Activated T-helper 2 cell treated with anti-CD3 and anti-CD28 coated beads, Interferon-gamma antibody, Interleukin-2, Interleukin-4, amounts not matched to agents 10 μg/mL and 5 μg/mL and 100 μg/mL, durations not matched to agents 14 hours and 24 hours and 36 hours (primary cell): Measurements from ENCODE around the gene PAIP2. TPM values are rescaled to one million over a fixed set of nuclear protein-coding genes. Genes with fewer than 3 reads are reported as not detected.
"Not testable (repeated sequence)": the region's sequence is repeated elsewhere in the genome, so short reads cannot be mapped to it uniquely, and the experiment has no call there.

Experiments used
- DNase-seq: peaks from one replicate; pipeline ENCODE4 v3.0.0; 2021; ENCODE audit warnings: low spot score
- H3K27ac Mint-ChIP-seq: one replicate; pipeline ENCODE4 v1.8.0; 2021; ENCODE audit warnings: mixed read lengths
- H3K27me3 Mint-ChIP-seq: one replicate; pipeline ENCODE4 v1.8.0; 2021; ENCODE audit warnings: low read depth, mixed read lengths
- H3K36me3 Mint-ChIP-seq: one replicate; pipeline ENCODE4 v1.8.0; 2021; ENCODE audit warnings: low read depth, mixed read lengths
- H3K4me1 Mint-ChIP-seq: one replicate; pipeline ENCODE4 v1.8.0; 2021; ENCODE audit warnings: low read depth, mixed read lengths
- H3K4me3 Mint-ChIP-seq: one replicate; pipeline ENCODE4 v1.8.0; 2021; ENCODE audit warnings: low read depth, mild to moderate bottlenecking, moderate library complexity, mixed read lengths
- H3K9me3 Mint-ChIP-seq: one replicate; pipeline ENCODE4 v1.8.0; 2021; ENCODE audit warnings: mixed read lengths
- intact Hi-C: fragments of 100-400 bp; cut with micrococcal nuclease; formaldehyde crosslinking; loops from one replicate; pipeline ENCODE4 v1.15.1; 2023
- total RNA-seq: library from RNA; stranded (reverse); gene quantifications from 2 replicates; pipeline ENCODE4 v1.2.3, GENCODE V29; 2022

Gene PAIP2
- total RNA-seq, 1 donor from 2014 or later = 98.2 TPM

GRCh38 chr5:139301808-139302499, 39.7 kb upstream of the PAIP2 start:
- Mint-ChIP-seq H3K27ac (peak overlapping the region; percentile 47), H3K27me3 (no peaks in the 10 kb centered on the region), H3K9me3 (no peaks in the 10 kb centered on the region), H3K4me3 (no peak overlapping the region), H3K4me1 (peaks cover 63% of the 10 kb centered on the region), H3K36me3 (peaks cover 29% of the 10 kb centered on the region)
- DNase-seq = no peak
- intact Hi-C loops = no loop called here

- no peaks in the 10 kb centered on the region for H3K9me3 Mint-ChIP-seq
- H3K27ac Mint-ChIP-seq = peak overlapping the region; percentile 30
- intact Hi-C loops = no loop called here
- H3K36me3 Mint-ChIP-seq = peaks cover 29% of the 10 kb centered on the region
- H3K4me1 Mint-ChIP-seq = peaks cover 61% of the 10 kb centered on the region
- H3K27me3 Mint-ChIP-seq = no peaks in the 10 kb centered on the region
- no peak for DNase-seq
- H3K4me3 Mint-ChIP-seq = no peak overlapping the region
Measured at GRCh38 chr5:139304391-139305324, 37.0 kb upstream of the PAIP2 start.

- no peak overlapping the region for H3K4me3 Mint-ChIP-seq
- intact Hi-C loops = no loop called here
Measured at GRCh38 chr5:139306197-139306596, 35.5 kb upstream of the PAIP2 start.

GRCh38 chr5:139306628-139307379, 34.9 kb upstream of the PAIP2 start:
- Mint-ChIP-seq H3K27ac (peak overlapping the region; percentile 81), H3K9me3 (no peaks in the 10 kb centered on the region), H3K27me3 (no peaks in the 10 kb centered on the region), H3K36me3 (peaks cover 30% of the 10 kb centered on the region), H3K4me3 (no peak overlapping the region), H3K4me1 (peaks cover 65% of the 10 kb centered on the region)
- DNase-seq = no peak
- intact Hi-C loops = no loop called here

More at GRCh38 chr5:139306197-139306596, 35.5 kb upstream of the PAIP2 start:
- Mint-ChIP-seq H3K9me3 (no peaks in the 10 kb centered on the region), H3K27ac (peak overlapping the region; percentile 81), H3K36me3 (peaks cover 33% of the 10 kb centered on the region), H3K4me1 (peaks cover 67% of the 10 kb centered on the region), H3K27me3 (no peaks in the 10 kb centered on the region)
- DNase-seq = no peak

- peaks cover 30% of the 10 kb centered on the region for H3K36me3 Mint-ChIP-seq
- DNase-seq = no peak
- intact Hi-C loops = loop anchor here (2.0 kb wide), 1 partner anchor 14 kb away; no protein-coding TSS in a partner anchor
Measured at GRCh38 chr5:139308797-139309196, 32.9 kb upstream of the PAIP2 start.

GRCh38 chr5:139310715-139311186, 30.9 kb upstream of the PAIP2 start:
- Mint-ChIP-seq H3K36me3 (peaks cover 44% of the 10 kb centered on the region), H3K27ac (peak overlapping the region; percentile 46), H3K4me1 (peaks cover 52% of the 10 kb centered on the region)
- H3K9me3 Mint-ChIP-seq, H3K4me3 Mint-ChIP-seq, DNase-seq, intact Hi-C loops, H3K27me3 Mint-ChIP-seq: not testable (repeated sequence)

More at GRCh38 chr5:139308797-139309196, 32.9 kb upstream of the PAIP2 start:
- Mint-ChIP-seq H3K27me3 (no peaks in the 10 kb centered on the region), H3K27ac (peak overlapping the region; percentile 48), H3K4me3 (no peak overlapping the region), H3K4me1 (peaks cover 57% of the 10 kb centered on the region), H3K9me3 (no peaks in the 10 kb centered on the region)

GRCh38 chr5:139312075-139312474, 29.6 kb upstream of the PAIP2 start:
- Mint-ChIP-seq H3K36me3 (peaks cover 54% of the 10 kb centered on the region), H3K4me3 (no peak overlapping the region), H3K27ac (no peak overlapping the region), H3K27me3 (no peaks in the 10 kb centered on the region), H3K9me3 (no peaks in the 10 kb centered on the region), H3K4me1 (peaks cover 41% of the 10 kb centered on the region)
- DNase-seq = no peak
- intact Hi-C loops = no loop called here

GRCh38 chr5:139314276-139314675, 27.4 kb upstream of the PAIP2 start:
- H3K36me3 Mint-ChIP-seq = peaks cover 53% of the 10 kb centered on the region
- H3K27me3 Mint-ChIP-seq = no peaks in the 10 kb centered on the region
- intact Hi-C loops = no loop called here
- H3K4me3 Mint-ChIP-seq = no peak overlapping the region
- no peak for DNase-seq
- H3K27ac Mint-ChIP-seq = no peak overlapping the region
- no peaks in the 10 kb centered on the region for H3K9me3 Mint-ChIP-seq
- H3K4me1 Mint-ChIP-seq = peaks cover 22% of the 10 kb centered on the region

GRCh38 chr5:139315056-139315615, 26.5 kb upstream of the PAIP2 start:
- peaks cover 15% of the 10 kb centered on the region for H3K4me1 Mint-ChIP-seq
- H3K36me3 Mint-ChIP-seq = peaks cover 56% of the 10 kb centered on the region
- no peak for DNase-seq
- H3K27ac Mint-ChIP-seq = no peak overlapping the region
- intact Hi-C loops = no loop called here
- H3K4me3 Mint-ChIP-seq = no peak overlapping the region
- no peaks in the 10 kb centered on the region for H3K9me3 Mint-ChIP-seq
- no peaks in the 10 kb centered on the region for H3K27me3 Mint-ChIP-seq

- intact Hi-C loops = no loop called here
- Mint-ChIP-seq H3K27me3 (no peaks in the 10 kb centered on the region), H3K4me1 (peaks cover 4% of the 10 kb centered on the region), H3K27ac (no peak overlapping the region), H3K9me3 (no peaks in the 10 kb centered on the region), H3K36me3 (peaks cover 24% of the 10 kb centered on the region), H3K4me3 (no peak overlapping the region)
- no peak for DNase-seq
Measured at GRCh38 chr5:139335811-139336210, 5.8 kb upstream of the PAIP2 start.

GRCh38 chr5:139340051-139340450, 1.6 kb upstream of the PAIP2 start:
- DNase-seq = no peak
- Mint-ChIP-seq H3K4me1 (peaks cover 28% of the 10 kb centered on the region), H3K9me3 (no peaks in the 10 kb centered on the region), H3K4me3 (no peak overlapping the region), H3K27me3 (no peaks in the 10 kb centered on the region), H3K36me3 (peaks cover 10% of the 10 kb centered on the region), H3K27ac (no peak overlapping the region)
- intact Hi-C loops = no loop called here

- peaks cover 27% of the 10 kb centered on the region for H3K4me1 Mint-ChIP-seq
- peak overlapping the region; percentile 98 for H3K27ac Mint-ChIP-seq
- peaks cover 18% of the 10 kb centered on the region for H3K36me3 Mint-ChIP-seq
- intact Hi-C loops = loop anchor here (1.0 kb wide), 1 partner anchor 48 kb away; the partner anchor contains the start of gene MATR3
- H3K27me3 Mint-ChIP-seq = no peaks in the 10 kb centered on the region
- no peaks in the 10 kb centered on the region for H3K9me3 Mint-ChIP-seq
- H3K4me3 Mint-ChIP-seq = peak overlapping the region; percentile 93
- DNase-seq = no peak
Measured at GRCh38 chr5:139341187-139341688, 416 bp upstream of the PAIP2 start.
